H1 (cell line): ENCODE results near the gene FREM2. TPM values are rescaled to one million over a fixed set of nuclear protein-coding genes. Genes with fewer than 3 reads are reported as not detected.

Experiments used
- E2F6 ChIP-seq: IDR thresholded peaks from 2 replicates; pipeline ENCODE4 v1.6.1; 2012; ENCODE audit warnings: inconsistent platforms
- POU5F1 ChIP-seq: IDR thresholded peaks from 2 replicates; pipeline ENCODE4 v1.6.1; 2011; ENCODE audit warnings: low read depth, mild to moderate bottlenecking, low read length, moderate library complexity
- SIRT6 ChIP-seq: IDR thresholded peaks from one replicate; pipeline ENCODE4 v1.7.1; 2012; ENCODE audit warnings: low read length, inconsistent platforms
- polyA plus RNA-seq, 7 experiments: library from polyadenylated mRNA; depleted of rRNA in 3 of 7; stranded (reverse) in 5 of 7; unstranded in 2 of 7; fragments of >200 nt in 5 of 7; fragments of 200-250 nt in 2 of 7; gene quantifications; 1 replicate in 5 of 7; 2 replicates in 1 of 7; 4 replicates in 1 of 7; pipeline versions ENCODE4 v1.2.1 to v1.2.3, GENCODE V29; 2011 to 2013; ENCODE audit warnings: missing spikeins in 2 of 7, mixed read lengths in 2 of 7
- total RNA-seq: library from RNA; stranded (reverse); fragmentation: NEBNext Ultra II Directional; extraction: Animal tissue kit (Norgen Biotek cat#: 25700); gene quantifications from 2 replicates; pipeline ENCODE4 v1.2.1, GENCODE V29; 2021

Gene FREM2
- total and polyA plus RNA-seq, 2 of the 8 experiments (the other 6 are each of a cell fraction or from before 2014, with no cell fraction given): 11.6 to 22.8 TPM

GRCh38 chr13:38863536-38863935 is 176.7 kb downstream of the FREM2 start (continued):
- no peak for TF ChIP-seq E2F6
- TF ChIP-seq POU5F1: no peak
- TF ChIP-seq SIRT6: no peak
